ENCODE data around the gene TUBE1. TPM values are rescaled to one million over a fixed set of nuclear protein-coding genes. Genes with fewer than 3 reads are reported as not detected.
"Not testable (repeated sequence)": the region's sequence is repeated elsewhere in the genome, so short reads cannot be mapped to it uniquely, and the experiment has no call there.

The TUBE1 gene
- total RNA-seq (2014; rRNA removed; shearing (Covaris generic)) = 12.2 and 17.1 TPM in 2 replicates

- in situ Hi-C loops (cut with HindIII; ENCODE audit: low sequenced_read_pairs) = no loop called here
- peak; percentile 98 for DNase-seq (ENCODE audit: low spot score)
Observed at GRCh38 chr6:112087136-112087911, at the start of gene TUBE1, which contains the start of gene FAM229B. TUBE1 (minus strand) TSS chr6:112087482; CDS start chr6:112087434, 48 bp downstream. FAM229B (plus strand) TSS chr6:112087591; CDS start chr6:112099284, 11,693 bp downstream.

- in situ Hi-C loops (cut with HindIII; ENCODE audit: low sequenced_read_pairs) = no loop called here
Observed at GRCh38 chr6:112130878-112131277, 43.6 kb upstream of the TUBE1 start.

GRCh38 chr6:112128208-112128607 is 40.9 kb upstream of the TUBE1 start:
- DNase-seq (ENCODE audit: low spot score) = no peak
- in situ Hi-C loops (cut with HindIII; ENCODE audit: low sequenced_read_pairs) = no loop called here

More at GRCh38 chr6:112130878-112131277, 43.6 kb upstream of the TUBE1 start:
- no peak for DNase-seq (ENCODE audit: low spot score)

GRCh38 chr6:112123982-112124381 is 36.7 kb upstream of the TUBE1 start:
- no peak for DNase-seq (ENCODE audit: low spot score)
- in situ Hi-C loops (cut with HindIII; ENCODE audit: low sequenced_read_pairs) = no loop called here

- in situ Hi-C loops (cut with HindIII; ENCODE audit: low sequenced_read_pairs) = no loop called here
- DNase-seq (ENCODE audit: low spot score) = no peak
Observed at GRCh38 chr6:112122756-112123155, 35.5 kb upstream of the TUBE1 start.

GRCh38 chr6:112118034-112118433 is 30.8 kb upstream of the TUBE1 start:
- in situ Hi-C loops (cut with HindIII; ENCODE audit: low sequenced_read_pairs) = no loop called here
- DNase-seq (ENCODE audit: low spot score) = no peak

- no peak for DNase-seq (ENCODE audit: low spot score)
- in situ Hi-C loops (cut with HindIII; ENCODE audit: low sequenced_read_pairs) = no loop called here
Observed at GRCh38 chr6:112117554-112117953, 30.3 kb upstream of the TUBE1 start.

- in situ Hi-C loops (cut with HindIII; ENCODE audit: low sequenced_read_pairs) = no loop called here
- no peak for DNase-seq (ENCODE audit: low spot score)
Observed at GRCh38 chr6:112116221-112116620, 28.9 kb upstream of the TUBE1 start.

GRCh38 chr6:112114577-112115223 is 27.4 kb upstream of the TUBE1 start:
- peak; percentile 26 for DNase-seq (ENCODE audit: low spot score)
- in situ Hi-C loops (cut with HindIII; ENCODE audit: low sequenced_read_pairs) = no loop called here

GRCh38 chr6:112113918-112114317 is 26.6 kb upstream of the TUBE1 start:
- DNase-seq (ENCODE audit: low spot score) = no peak
- in situ Hi-C loops (cut with HindIII; ENCODE audit: low sequenced_read_pairs) = no loop called here

GRCh38 chr6:112113431-112113830 is 26.1 kb upstream of the TUBE1 start:
- in situ Hi-C loops (cut with HindIII; ENCODE audit: low sequenced_read_pairs) = no loop called here
- no peak for DNase-seq (ENCODE audit: low spot score)

GRCh38 chr6:112109262-112109661 is 22.0 kb upstream of the TUBE1 start:
- DNase-seq (ENCODE audit: low spot score) = no peak
- in situ Hi-C loops (cut with HindIII; ENCODE audit: low sequenced_read_pairs) = no loop called here

GRCh38 chr6:112106562-112106961 is 19.3 kb upstream of the TUBE1 start:
- in situ Hi-C loops (cut with HindIII; ENCODE audit: low sequenced_read_pairs) = no loop called here
- DNase-seq (ENCODE audit: low spot score) = no peak

- not testable (repeated sequence) for DNase-seq (ENCODE audit: low spot score)
Observed at GRCh38 chr6:112106026-112106425, 18.7 kb upstream of the TUBE1 start.

GRCh38 chr6:112100561-112100960 is 13.3 kb upstream of the TUBE1 start:
- in situ Hi-C loops (cut with HindIII; ENCODE audit: low sequenced_read_pairs) = no loop called here
- DNase-seq (ENCODE audit: low spot score) = no peak

More at GRCh38 chr6:112106026-112106425, 18.7 kb upstream of the TUBE1 start:
- in situ Hi-C loops (cut with HindIII; ENCODE audit: low sequenced_read_pairs) = not testable (repeated sequence)

- in situ Hi-C loops (cut with HindIII; ENCODE audit: low sequenced_read_pairs) = no loop called here
- DNase-seq (ENCODE audit: low spot score) = no peak
Observed at GRCh38 chr6:112096901-112097300, 9.6 kb upstream of the TUBE1 start.

GRCh38 chr6:112087916-112088315 is 634 bp upstream of the TUBE1 start:
- in situ Hi-C loops (cut with HindIII; ENCODE audit: low sequenced_read_pairs) = no loop called here

GRCh38 chr6:112086744-112087135 is 542 bp downstream of the TUBE1 start:
- peak; percentile 67 for DNase-seq (ENCODE audit: low spot score)
- in situ Hi-C loops (cut with HindIII; ENCODE audit: low sequenced_read_pairs) = no loop called here

More at GRCh38 chr6:112087916-112088315, 634 bp upstream of the TUBE1 start:
- no peak for DNase-seq (ENCODE audit: low spot score)

- in situ Hi-C loops (cut with HindIII; ENCODE audit: low sequenced_read_pairs) = no loop called here
- peak; percentile 62 for DNase-seq (ENCODE audit: low spot score)
Observed at GRCh38 chr6:112085286-112086065, 1.8 kb downstream of the TUBE1 start.

GRCh38 chr6:112081569-112081968 is 5.7 kb downstream of the TUBE1 start:
- in situ Hi-C loops (cut with HindIII; ENCODE audit: low sequenced_read_pairs) = no loop called here
- no peak for DNase-seq (ENCODE audit: low spot score)

All from G401 (cell line).